Measurements from ENCODE around the gene NINJ2.
A peak's percentile ranks its signal among the peaks of the same experiment; 100 is the strongest.

DNA sequence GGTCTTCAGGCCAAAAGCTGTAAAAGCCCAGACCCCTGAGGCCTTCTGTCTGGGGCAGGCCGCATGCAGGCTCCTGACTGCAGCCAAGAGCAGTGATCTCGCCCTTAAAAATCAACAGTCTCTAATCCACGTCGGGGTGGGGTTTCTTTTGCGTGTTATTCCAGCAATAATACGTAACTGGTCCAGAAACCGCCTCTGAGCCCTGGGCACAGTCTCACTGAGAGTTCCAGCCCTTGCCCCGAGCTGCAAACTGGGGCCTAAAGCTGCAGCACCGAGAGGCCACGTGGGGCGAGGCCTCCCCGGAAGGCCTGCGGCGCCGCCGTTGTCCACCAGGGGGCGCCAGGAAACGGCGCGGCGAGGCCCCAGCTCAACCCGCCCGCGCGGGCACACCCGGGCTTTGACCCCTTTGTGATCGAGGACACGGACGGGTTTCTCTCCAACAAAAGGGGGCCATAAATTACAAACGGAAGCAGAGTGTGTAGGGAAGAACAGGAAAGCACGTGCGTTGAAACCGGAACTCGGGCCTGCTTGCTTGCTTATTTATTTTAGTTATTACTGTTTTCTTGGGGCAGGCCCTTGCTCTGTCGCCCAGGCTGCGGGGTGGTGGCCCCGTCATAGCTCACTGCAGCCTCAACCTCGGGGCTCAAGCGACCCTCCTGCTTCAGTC is 87.2 kb downstream of the NINJ2 start:
- no peak for TF ChIP-seq POLR2A (IDR thresholded peaks at IDR 0.05)
- TF ChIP-seq, protein P1, sequence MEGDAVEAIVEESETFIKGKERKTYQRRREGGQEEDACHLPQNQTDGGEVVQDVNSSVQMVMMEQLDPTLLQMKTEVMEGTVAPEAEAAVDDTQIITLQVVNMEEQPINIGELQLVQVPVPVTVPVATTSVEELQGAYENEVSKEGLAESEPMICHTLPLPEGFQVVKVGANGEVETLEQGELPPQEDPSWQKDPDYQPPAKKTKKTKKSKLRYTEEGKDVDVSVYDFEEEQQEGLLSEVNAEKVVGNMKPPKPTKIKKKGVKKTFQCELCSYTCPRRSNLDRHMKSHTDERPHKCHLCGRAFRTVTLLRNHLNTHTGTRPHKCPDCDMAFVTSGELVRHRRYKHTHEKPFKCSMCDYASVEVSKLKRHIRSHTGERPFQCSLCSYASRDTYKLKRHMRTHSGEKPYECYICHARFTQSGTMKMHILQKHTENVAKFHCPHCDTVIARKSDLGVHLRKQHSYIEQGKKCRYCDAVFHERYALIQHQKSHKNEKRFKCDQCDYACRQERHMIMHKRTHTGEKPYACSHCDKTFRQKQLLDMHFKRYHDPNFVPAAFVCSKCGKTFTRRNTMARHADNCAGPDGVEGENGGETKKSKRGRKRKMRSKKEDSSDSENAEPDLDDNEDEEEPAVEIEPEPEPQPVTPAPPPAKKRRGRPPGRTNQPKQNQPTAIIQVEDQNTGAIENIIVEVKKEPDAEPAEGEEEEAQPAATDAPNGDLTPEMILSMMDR (IDR thresholded peaks at IDR 0.05), result peak; percentile 99 to 100 (median 100)

All from gastroesophageal sphincter (tissue), 3 donors.